GM13976 (cell line): ENCODE measurements around the gene ZNF836.

Source experiments
- DNase-seq: peaks from one replicate; pipeline ENCODE4 v3.0.0; 2012; ENCODE audit warnings: low spot score
- in situ Hi-C: fragments of 300-500 bp; cut with MboI; formaldehyde crosslinking; loops from one replicate; pipeline ENCODE4 v1.12.0; 2022; ENCODE audit warnings: low sequenced_read_pairs, mixed read lengths, inconsistent platforms; ENCODE audit not compliant: unreplicated experiment
- TF ChIP-seq, protein P1 (sequence below): IDR thresholded peaks from 2 replicates; pipeline ENCODE4 v1.5.1; 2012; ENCODE audit warnings: borderline replicate concordance, mild to moderate bottlenecking; ENCODE audit not compliant: insufficient read depth; ENCODE audit errors: extremely low read depth, missing control alignments, control extremely low read depth

ZNF836 gene

GRCh38 chr19:52138983-52139251, 32.5 kb downstream of the ZNF836 start:
- no peak for DNase-seq
- TF ChIP-seq, protein P1, sequence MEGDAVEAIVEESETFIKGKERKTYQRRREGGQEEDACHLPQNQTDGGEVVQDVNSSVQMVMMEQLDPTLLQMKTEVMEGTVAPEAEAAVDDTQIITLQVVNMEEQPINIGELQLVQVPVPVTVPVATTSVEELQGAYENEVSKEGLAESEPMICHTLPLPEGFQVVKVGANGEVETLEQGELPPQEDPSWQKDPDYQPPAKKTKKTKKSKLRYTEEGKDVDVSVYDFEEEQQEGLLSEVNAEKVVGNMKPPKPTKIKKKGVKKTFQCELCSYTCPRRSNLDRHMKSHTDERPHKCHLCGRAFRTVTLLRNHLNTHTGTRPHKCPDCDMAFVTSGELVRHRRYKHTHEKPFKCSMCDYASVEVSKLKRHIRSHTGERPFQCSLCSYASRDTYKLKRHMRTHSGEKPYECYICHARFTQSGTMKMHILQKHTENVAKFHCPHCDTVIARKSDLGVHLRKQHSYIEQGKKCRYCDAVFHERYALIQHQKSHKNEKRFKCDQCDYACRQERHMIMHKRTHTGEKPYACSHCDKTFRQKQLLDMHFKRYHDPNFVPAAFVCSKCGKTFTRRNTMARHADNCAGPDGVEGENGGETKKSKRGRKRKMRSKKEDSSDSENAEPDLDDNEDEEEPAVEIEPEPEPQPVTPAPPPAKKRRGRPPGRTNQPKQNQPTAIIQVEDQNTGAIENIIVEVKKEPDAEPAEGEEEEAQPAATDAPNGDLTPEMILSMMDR, result no peak
- in situ Hi-C loops, result no loop called here

DNA sequence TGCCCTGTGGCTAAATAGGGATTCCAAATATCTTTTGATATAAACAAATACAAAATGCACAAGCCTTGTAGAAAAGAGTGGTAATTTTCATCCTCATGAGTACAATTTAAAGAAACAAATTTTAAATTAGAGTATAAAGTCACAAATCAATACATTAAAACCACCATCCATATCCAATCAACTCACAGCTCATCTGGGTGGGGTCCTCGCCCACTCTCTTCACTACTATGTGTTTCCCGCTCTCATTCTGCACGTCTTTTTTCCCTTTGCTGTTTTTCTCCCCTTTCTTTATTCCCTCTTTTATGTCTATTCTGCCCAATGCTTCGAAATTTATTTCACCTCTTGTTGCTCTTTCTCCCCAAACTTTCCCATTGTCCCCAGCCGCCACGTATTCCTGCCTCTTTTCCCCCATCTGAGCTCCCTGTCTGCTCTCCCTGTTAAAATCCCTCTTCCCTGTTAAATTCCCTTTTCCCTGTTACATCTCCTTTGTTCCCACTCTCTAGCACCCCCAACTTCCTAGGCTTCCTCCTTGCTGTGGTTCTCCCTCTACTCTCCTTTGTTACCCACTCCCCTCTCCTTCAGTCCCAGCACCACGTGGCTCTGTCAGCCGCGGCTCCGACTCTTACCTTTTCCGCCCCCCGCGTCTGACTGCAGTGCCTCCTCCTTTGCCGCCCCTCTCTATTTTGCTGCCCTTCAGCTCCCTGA, 33.0 kb downstream of the ZNF836 start:
- TF ChIP-seq, protein P1, result no peak
- DNase-seq, result peak; percentile 29
- in situ Hi-C loops, result no loop called here

GRCh38 chr19:52120286-52120685, 51.1 kb downstream of the ZNF836 start:
- TF ChIP-seq, protein P1, result no peak
- DNase-seq, result no peak
- in situ Hi-C loops, result no loop called here

DNA sequence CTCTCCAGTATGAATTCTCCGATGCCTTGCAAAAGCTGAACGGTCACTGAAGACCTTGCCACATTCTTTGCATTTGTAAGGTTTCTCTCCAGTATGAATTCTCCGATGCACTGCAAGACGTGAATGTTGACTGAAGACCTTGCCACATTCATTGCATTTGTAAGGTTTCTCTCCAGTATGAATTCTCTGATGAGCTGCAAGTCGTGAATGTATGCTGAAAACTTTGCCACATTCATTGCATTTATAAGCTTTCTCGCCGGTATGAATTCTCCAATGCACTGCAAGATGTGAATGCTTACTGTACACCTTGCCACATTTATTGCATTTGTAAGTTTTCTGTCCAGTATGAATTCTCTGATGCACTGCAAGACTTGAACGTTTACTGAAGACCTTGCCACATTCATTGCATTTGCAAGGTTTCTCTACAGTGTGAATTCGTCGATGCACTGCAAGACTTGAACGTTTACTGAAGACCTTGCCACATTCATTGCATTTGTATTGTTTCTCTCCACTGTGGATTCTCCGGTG, 55.8 kb downstream of the ZNF836 start:
- TF ChIP-seq, protein P1, result no peak
- no peak for DNase-seq
- in situ Hi-C loops, result no loop called here

- in situ Hi-C loops, result no loop called here
- TF ChIP-seq, protein P1, result no peak
- no peak for DNase-seq
Measured at GRCh38 chr19:52114691-52115090, 56.7 kb downstream of the ZNF836 start.

- in situ Hi-C loops, result no loop called here
Measured at GRCh38 chr19:52112624-52113023, 58.8 kb downstream of the ZNF836 start.

More at GRCh38 chr19:52112624-52113023, 58.8 kb downstream of the ZNF836 start:
- TF ChIP-seq, protein P1, result no peak
- no peak for DNase-seq
